Epithelial cell of prostate (primary cell): ENCODE results near the gene DENND4B.
"Not testable (repeated sequence)": the region's sequence is repeated elsewhere in the genome, so short reads cannot be mapped to it uniquely, and the experiment has no call there.

Experiments used
- DNase-seq: peaks from one replicate; pipeline ENCODE4 v3.0.0-alpha.2; 2011; ENCODE audit warnings: low read depth, low spot score
- H3K27ac ChIP-seq: fragments of 450-650 bp; 2 replicates; pipeline ENCODE4 v1.5.1; 2017; ENCODE audit warnings: mild to moderate bottlenecking

DENND4B gene

GRCh38 chr1:153891042-153891441 lies 55.5 kb downstream of the DENND4B start:
- DNase-seq, H3K27ac ChIP-seq: not testable (repeated sequence)

GRCh38 chr1:153888533-153888932 lies 58.0 kb downstream of the DENND4B start:
- H3K27ac ChIP-seq, result no peak overlapping the region

GRCh38 chr1:153886127-153886526 lies 60.4 kb downstream of the DENND4B start:
- DNase-seq, result no peak
- no peak overlapping the region for H3K27ac ChIP-seq

More at GRCh38 chr1:153888533-153888932, 58.0 kb downstream of the DENND4B start:
- no peak for DNase-seq

GRCh38 chr1:153883223-153883622 lies 63.3 kb downstream of the DENND4B start:
- DNase-seq, result no peak
- H3K27ac ChIP-seq, result no peak overlapping the region

- DNase-seq, result no peak
- H3K27ac ChIP-seq, result no peak overlapping the region
These were observed 64.1 kb downstream of the DENND4B start for GRCh38 chr1:153882296-153882912.

- no peak for DNase-seq
- H3K27ac ChIP-seq, result no peak overlapping the region
These were observed 64.8 kb downstream of the DENND4B start for GRCh38 chr1:153881751-153882150.

- peak; percentile 74 for DNase-seq
- no peak overlapping the region for H3K27ac ChIP-seq
These were observed 65.6 kb downstream of the DENND4B start for GRCh38 chr1:153880962-153881361.

- H3K27ac ChIP-seq, result no peak overlapping the region
- no peak for DNase-seq
These were observed 66.5 kb downstream of the DENND4B start for GRCh38 chr1:153880024-153880423.
